Keratinocyte (primary cell): ENCODE data around the gene DISP1. TPM values are rescaled to one million over a fixed set of nuclear protein-coding genes. Genes with fewer than 3 reads are reported as not detected.

Experiments used
- DNase-seq: peaks from one replicate; pipeline ENCODE4 v3.0.0-alpha.2; 2011; ENCODE audit warnings: low read depth, missing footprints, low spot score
- FAIRE-seq: peaks from 2 replicates; lab custom pipeline; 2011; peaks lifted over from hg19 to GRCh38; lab: Jason Lieb, UNC
- H2AFZ ChIP-seq: 2 replicates; pipeline ENCODE4 v1.6.0; 2012; ENCODE audit warnings: low read length, control low read depth, inconsistent platforms; ENCODE audit not compliant: control insufficient read depth
- H3K27ac ChIP-seq: 2 replicates; pipeline ENCODE4 v1.5.1; 2011; ENCODE audit warnings: low read length; ENCODE audit not compliant: control insufficient read depth, insufficient read depth
- H3K27me3 ChIP-seq: 3 replicates; pipeline ENCODE4 v1.6.0; 2011; ENCODE audit warnings: low read length; ENCODE audit not compliant: control insufficient read depth, insufficient read depth; ENCODE audit errors: extremely low read depth
- H3K36me3 ChIP-seq, 2 experiments: 2 replicates in 1 of 2; 3 replicates in 1 of 2; pipeline ENCODE4 v1.5.1; 2011; ENCODE audit warnings: low read length in 2 of 2, mild to moderate bottlenecking in 1 of 2; ENCODE audit not compliant: control insufficient read depth in 2 of 2, insufficient read depth in 2 of 2; ENCODE audit errors: extremely low read depth in 1 of 2
- H3K4me1 ChIP-seq: 3 replicates; pipeline ENCODE4 v1.5.1; 2011; ENCODE audit warnings: low read length; ENCODE audit not compliant: control insufficient read depth, insufficient read depth; ENCODE audit errors: extremely low read depth
- H3K4me2 ChIP-seq: 3 replicates; pipeline ENCODE4 v1.6.0; 2011; ENCODE audit warnings: low read depth, low read length; ENCODE audit not compliant: control insufficient read depth, insufficient read depth; ENCODE audit errors: extremely low read depth
- H3K4me3 ChIP-seq, 3 experiments: fragments of 200-600 bp in 1 of 3; sonication (generic) in 1 of 3; 2 replicates in 2 of 3; 3 replicates in 1 of 3; pipeline ENCODE4 v1.5.1; 2011 to 2016; ENCODE audit warnings: low read length in 3 of 3, mild to moderate bottlenecking in 3 of 3, control low read depth in 2 of 3, inconsistent platforms in 1 of 3, low read depth in 1 of 3, mixed read lengths in 1 of 3, mixed run types in 1 of 3, moderate library complexity in 1 of 3; ENCODE audit not compliant: control insufficient read depth in 2 of 3, insufficient read depth in 2 of 3; ENCODE audit errors: extremely low read depth in 1 of 3
- H3K79me2 ChIP-seq: 2 replicates; pipeline ENCODE4 v1.6.0; 2012; ENCODE audit warnings: low read length; ENCODE audit not compliant: control insufficient read depth, insufficient read depth
- H3K9ac ChIP-seq: 3 replicates; pipeline ENCODE4 v1.6.0; 2011; ENCODE audit warnings: low read length; ENCODE audit not compliant: control insufficient read depth, insufficient read depth; ENCODE audit errors: extremely low read depth
- H3K9me1 ChIP-seq: 3 replicates; pipeline ENCODE4 v1.6.0; 2011; ENCODE audit warnings: low read length; ENCODE audit not compliant: control insufficient read depth, insufficient read depth; ENCODE audit errors: extremely low read depth
- H3K9me3 ChIP-seq: 2 replicates; pipeline ENCODE4 v1.5.1; 2012; ENCODE audit warnings: low read depth, low read length; ENCODE audit not compliant: control insufficient read depth
- H4K20me1 ChIP-seq: 3 replicates; pipeline ENCODE4 v1.6.0; 2011; ENCODE audit warnings: low read length; ENCODE audit not compliant: control insufficient read depth, insufficient read depth; ENCODE audit errors: extremely low read depth
- EZH2 ChIP-seq: IDR thresholded peaks from one replicate; pipeline ENCODE4 v1.6.1; 2012; ENCODE audit warnings: inconsistent platforms, mild to moderate bottlenecking, low read length, moderate library complexity
- dilution Hi-C: fragments of 300-500 bp; cut with MboI; formaldehyde crosslinking; loops from one replicate; pipeline ENCODE4 v1.7.0; 2020; ENCODE audit warnings: low sequenced_read_pairs; ENCODE audit not compliant: extremely low pct_ligation_motif_present
- polyA plus RNA-seq, 5 experiments: library from polyadenylated mRNA; depleted of rRNA in 3 of 5; stranded (reverse) in 3 of 5; stranded (forward) in 1 of 5; unstranded in 1 of 5; fragments of >200 nt; gene quantifications; 1 replicate in 1 of 5; 2 replicates in 3 of 5; 3 replicates in 1 of 5; pipeline versions ENCODE4 v1.2.1 to v1.2.3, GENCODE V29; 2011 to 2012; ENCODE audit warnings: missing spikeins in 2 of 5, low read depth in 1 of 5, low replicate concordance in 1 of 5
- TF ChIP-seq, protein P1 (sequence below), 3 experiments: IDR thresholded peaks in 1 of 3; conservative IDR thresholded peaks in 1 of 3; optimal IDR thresholded peaks in 1 of 3; 2 replicates in 2 of 3; 3 replicates in 1 of 3; pipeline versions ENCODE3 to v1.5.1; 2011; ENCODE audit warnings: low read length in 3 of 3, mild to moderate bottlenecking in 3 of 3, moderate library complexity in 2 of 3, control low read depth in 1 of 3, inconsistent platforms in 1 of 3; ENCODE audit not compliant: insufficient read depth in 2 of 3; ENCODE audit errors: extremely low read depth in 1 of 3

DISP1 gene
- polyA plus RNA-seq, 1 donor (not counting 4 experiments of a cell fraction or from before 2014, with no cell fraction given) = 1.3 TPM

DNA sequence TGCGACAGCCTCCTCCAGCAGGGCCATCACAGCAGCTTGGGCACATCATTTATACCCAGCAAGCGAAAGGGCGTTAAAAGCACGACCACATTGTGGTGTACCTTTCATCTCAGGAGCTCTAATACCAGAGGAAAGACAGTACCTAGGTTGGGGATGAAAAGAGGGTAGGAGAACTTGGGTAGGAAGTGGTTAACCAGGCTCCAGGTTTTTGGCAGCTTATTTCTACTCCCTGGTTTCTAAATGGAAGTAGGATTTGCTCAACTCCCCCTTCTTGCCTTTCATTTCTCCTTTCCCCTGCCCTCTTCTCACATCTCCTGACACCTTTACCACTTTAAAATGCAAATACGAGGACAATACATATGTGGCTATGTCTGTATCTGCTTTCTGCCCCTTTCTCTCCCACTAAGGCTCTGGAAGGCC, 47.7 kb upstream of the DISP1 start:
- FAIRE-seq (no peak), DNase-seq (no peak)
- H3K27ac ChIP-seq = no peak overlapping the region
- H3K4me2 ChIP-seq = no peak overlapping the region
- no peaks in the 10 kb centered on the region for H3K9me3 ChIP-seq
- no peaks in the 10 kb centered on the region for H3K36me3 ChIP-seq
- H3K4me1 ChIP-seq = no peaks in the 10 kb centered on the region
- no peaks in the 10 kb centered on the region for H4K20me1 ChIP-seq
- dilution Hi-C loops = no loop called here
- H3K9ac ChIP-seq = no peak overlapping the region
- H3K79me2 ChIP-seq = no peaks in the 10 kb centered on the region
- H2AFZ ChIP-seq = no peak overlapping the region
- no peaks in the 10 kb centered on the region for H3K27me3 ChIP-seq
- H3K9me1 ChIP-seq = no peaks in the 10 kb centered on the region
- H3K4me3 ChIP-seq = no peak overlapping the region
- TF ChIP-seq, protein P1, sequence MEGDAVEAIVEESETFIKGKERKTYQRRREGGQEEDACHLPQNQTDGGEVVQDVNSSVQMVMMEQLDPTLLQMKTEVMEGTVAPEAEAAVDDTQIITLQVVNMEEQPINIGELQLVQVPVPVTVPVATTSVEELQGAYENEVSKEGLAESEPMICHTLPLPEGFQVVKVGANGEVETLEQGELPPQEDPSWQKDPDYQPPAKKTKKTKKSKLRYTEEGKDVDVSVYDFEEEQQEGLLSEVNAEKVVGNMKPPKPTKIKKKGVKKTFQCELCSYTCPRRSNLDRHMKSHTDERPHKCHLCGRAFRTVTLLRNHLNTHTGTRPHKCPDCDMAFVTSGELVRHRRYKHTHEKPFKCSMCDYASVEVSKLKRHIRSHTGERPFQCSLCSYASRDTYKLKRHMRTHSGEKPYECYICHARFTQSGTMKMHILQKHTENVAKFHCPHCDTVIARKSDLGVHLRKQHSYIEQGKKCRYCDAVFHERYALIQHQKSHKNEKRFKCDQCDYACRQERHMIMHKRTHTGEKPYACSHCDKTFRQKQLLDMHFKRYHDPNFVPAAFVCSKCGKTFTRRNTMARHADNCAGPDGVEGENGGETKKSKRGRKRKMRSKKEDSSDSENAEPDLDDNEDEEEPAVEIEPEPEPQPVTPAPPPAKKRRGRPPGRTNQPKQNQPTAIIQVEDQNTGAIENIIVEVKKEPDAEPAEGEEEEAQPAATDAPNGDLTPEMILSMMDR (optimal IDR thresholded peaks at IDR 0.05 in 1 of 3, IDR thresholded peaks at IDR 0.05 in 1 of 3, conservative IDR thresholded peaks at IDR 0.05 in 1 of 3; ENCODE audit: extremely low read depth in 1 of 3, insufficient read depth in 2 of 3, low read length in 3 of 3) = no peak
- no peak for TF ChIP-seq EZH2

DNA sequence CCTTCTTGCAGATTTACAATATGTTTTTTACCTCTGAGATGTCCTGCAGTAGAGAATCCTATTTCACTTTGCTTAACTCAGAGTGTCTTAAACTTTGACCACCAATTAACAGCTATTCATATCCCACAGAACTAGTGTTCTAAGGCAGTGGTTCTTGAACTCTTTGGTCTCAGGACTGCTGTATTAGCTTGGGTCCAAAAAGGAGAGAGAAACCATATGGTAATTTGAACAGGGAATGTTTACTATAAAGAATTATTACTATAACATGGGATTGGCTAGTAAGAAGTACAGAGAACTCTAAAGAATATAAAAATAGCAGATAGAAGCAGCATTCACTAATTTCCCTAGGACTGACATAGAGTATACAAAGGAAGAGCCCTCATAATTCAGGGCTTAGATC, 46.2 kb upstream of the DISP1 start:
- Histone ChIP-seq H3K27ac (no peak overlapping the region), H3K4me3 (no peak overlapping the region), H3K9me1 (no peaks in the 10 kb centered on the region), H3K79me2 (no peaks in the 10 kb centered on the region), H3K27me3 (no peaks in the 10 kb centered on the region), H3K9ac (no peak overlapping the region), H4K20me1 (no peaks in the 10 kb centered on the region), H3K36me3 (no peaks in the 10 kb centered on the region), H2AFZ (no peak overlapping the region), H3K4me1 (no peaks in the 10 kb centered on the region), H3K9me3 (no peaks in the 10 kb centered on the region), H3K4me2 (no peak overlapping the region)
- DNase-seq (no peak), FAIRE-seq (no peak)
- no peak for TF ChIP-seq EZH2
- TF ChIP-seq, protein P1 (optimal IDR thresholded peaks at IDR 0.05 in 1 of 3, IDR thresholded peaks at IDR 0.05 in 1 of 3, conservative IDR thresholded peaks at IDR 0.05 in 1 of 3; ENCODE audit: extremely low read depth in 1 of 3, insufficient read depth in 2 of 3, low read length in 3 of 3) = no peak
- dilution Hi-C loops = no loop called here
